ENCODE data around the gene EID1.

The EID1 gene

DNA sequence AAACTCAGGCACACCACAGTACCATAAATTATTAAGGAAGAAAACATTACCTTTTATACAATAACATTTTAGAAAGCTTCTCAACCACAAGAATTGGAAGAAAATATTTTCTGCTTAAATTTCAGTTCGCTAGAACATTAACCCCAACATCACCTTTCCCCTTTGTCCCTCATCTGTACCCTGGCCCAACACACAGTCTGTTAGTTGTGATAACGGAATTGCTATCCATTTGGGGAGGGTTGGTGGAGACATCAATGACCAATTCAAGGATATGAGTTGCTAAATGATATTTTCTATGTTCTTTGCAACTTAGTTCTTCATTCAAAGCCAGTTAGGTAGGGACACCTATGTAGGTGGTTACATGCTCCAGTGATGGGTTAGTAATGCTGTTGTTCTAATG is 5.8 kb downstream of the EID1 start:
- no peak overlapping the region for H3K27ac Mint-ChIP-seq
- peaks cover 40% of the 10 kb centered on the region for H3K4me1 Mint-ChIP-seq (ENCODE audit: low read depth)
- peaks cover 16% of the 10 kb centered on the region for H3K36me3 Mint-ChIP-seq (ENCODE audit: low read depth)
- H3K4me3 Mint-ChIP-seq, result no peak overlapping the region
- no peak for DNase-seq (ENCODE audit: low spot score)
- no peaks in the 10 kb centered on the region for H3K27me3 Mint-ChIP-seq (ENCODE audit: low read depth)
- H3K9me3 Mint-ChIP-seq, result no peaks in the 10 kb centered on the region

DNA sequence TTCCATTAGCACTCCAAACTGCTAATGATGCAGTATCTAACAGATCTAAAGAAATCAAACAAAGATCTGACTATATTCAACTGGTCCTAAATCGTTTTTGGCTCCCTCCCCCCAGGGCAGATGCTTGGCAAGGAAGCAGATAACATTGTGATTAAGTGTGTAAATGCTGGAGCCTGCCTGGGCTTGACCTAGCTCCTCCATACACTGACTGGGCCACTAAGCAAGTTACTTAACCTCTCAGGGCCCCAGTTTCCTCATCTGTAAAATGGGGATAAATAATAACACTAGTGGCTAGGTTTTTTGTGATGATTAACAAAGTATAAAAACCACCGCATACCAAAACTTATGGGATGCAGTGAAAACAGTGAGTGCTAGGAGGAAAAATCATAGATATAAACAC is 9.2 kb downstream of the EID1 start:
- DNase-seq (ENCODE audit: low spot score), result no peak
- H3K27ac Mint-ChIP-seq, result no peak overlapping the region
- peak overlapping the region; percentile 57 for H3K4me3 Mint-ChIP-seq
- peaks cover 26% of the 10 kb centered on the region for H3K4me1 Mint-ChIP-seq (ENCODE audit: low read depth)
- H3K27me3 Mint-ChIP-seq (ENCODE audit: low read depth), result no peaks in the 10 kb centered on the region
- H3K9me3 Mint-ChIP-seq, result no peaks in the 10 kb centered on the region
- no peaks in the 10 kb centered on the region for H3K36me3 Mint-ChIP-seq (ENCODE audit: low read depth)

GRCh38 chr15:48888191-48888590 is 10.3 kb downstream of the EID1 start:
- H3K4me3 Mint-ChIP-seq, result peak overlapping the region; percentile 21
- peak; percentile 73 for DNase-seq (ENCODE audit: low spot score)
- H3K27me3 Mint-ChIP-seq (ENCODE audit: low read depth), result no peaks in the 10 kb centered on the region
- H3K36me3 Mint-ChIP-seq (ENCODE audit: low read depth), result no peaks in the 10 kb centered on the region
- peaks cover 22% of the 10 kb centered on the region for H3K4me1 Mint-ChIP-seq (ENCODE audit: low read depth)
- no peaks in the 10 kb centered on the region for H3K9me3 Mint-ChIP-seq
- H3K27ac Mint-ChIP-seq, result peak overlapping the region; percentile 64

DNA sequence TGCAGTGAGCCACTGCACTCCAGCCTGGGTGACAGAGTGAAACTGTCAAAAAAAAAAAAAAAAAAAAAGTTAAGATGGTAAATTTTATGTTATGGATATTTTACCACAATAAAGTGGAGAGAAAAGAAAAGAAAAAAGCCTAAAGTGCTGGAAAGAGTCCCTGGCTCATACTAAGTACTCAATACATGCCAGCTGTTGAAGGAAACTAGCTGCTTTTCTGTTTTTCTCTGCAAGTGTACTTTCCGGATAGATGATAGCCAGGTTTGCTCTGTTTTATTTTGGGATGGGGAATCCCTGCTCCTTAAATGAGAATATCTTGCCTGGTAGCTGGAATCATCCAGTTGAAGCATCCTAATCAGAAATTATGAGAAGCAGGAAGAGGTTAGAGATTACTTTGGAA is 10.9 kb downstream of the EID1 start:
- no peak overlapping the region for H3K27ac Mint-ChIP-seq
- peaks cover 22% of the 10 kb centered on the region for H3K4me1 Mint-ChIP-seq (ENCODE audit: low read depth)
- H3K36me3 Mint-ChIP-seq (ENCODE audit: low read depth), result no peaks in the 10 kb centered on the region
- H3K4me3 Mint-ChIP-seq, result no peak overlapping the region
- no peaks in the 10 kb centered on the region for H3K9me3 Mint-ChIP-seq
- no peaks in the 10 kb centered on the region for H3K27me3 Mint-ChIP-seq (ENCODE audit: low read depth)
- DNase-seq (ENCODE audit: low spot score), result no peak

DNA sequence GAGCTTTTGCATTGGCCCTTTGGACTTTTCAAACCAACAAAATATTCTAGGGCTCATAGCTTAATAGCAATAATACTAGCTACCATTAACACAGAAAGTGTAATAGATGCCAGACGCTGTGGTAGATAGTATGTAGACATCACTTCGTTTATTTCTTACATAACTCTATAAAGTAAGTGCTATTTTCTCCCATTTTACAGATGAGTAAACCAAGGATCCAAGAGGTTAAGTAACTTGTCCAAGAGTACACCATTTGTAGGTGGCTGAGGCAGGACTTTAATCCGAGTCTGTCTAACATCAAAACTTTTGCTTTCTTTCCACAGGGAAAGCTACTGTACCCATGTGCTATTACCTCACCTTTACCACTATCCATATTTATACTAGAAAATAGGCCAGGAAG is 12.0 kb downstream of the EID1 start:
- Mint-ChIP-seq H3K4me3 (no peak overlapping the region), H3K27me3 (ENCODE audit: low read depth) (no peaks in the 10 kb centered on the region), H3K9me3 (no peaks in the 10 kb centered on the region), H3K27ac (no peak overlapping the region), H3K4me1 (ENCODE audit: low read depth) (peaks cover 22% of the 10 kb centered on the region), H3K36me3 (ENCODE audit: low read depth) (no peaks in the 10 kb centered on the region)
- no peak for DNase-seq (ENCODE audit: low spot score)

DNA sequence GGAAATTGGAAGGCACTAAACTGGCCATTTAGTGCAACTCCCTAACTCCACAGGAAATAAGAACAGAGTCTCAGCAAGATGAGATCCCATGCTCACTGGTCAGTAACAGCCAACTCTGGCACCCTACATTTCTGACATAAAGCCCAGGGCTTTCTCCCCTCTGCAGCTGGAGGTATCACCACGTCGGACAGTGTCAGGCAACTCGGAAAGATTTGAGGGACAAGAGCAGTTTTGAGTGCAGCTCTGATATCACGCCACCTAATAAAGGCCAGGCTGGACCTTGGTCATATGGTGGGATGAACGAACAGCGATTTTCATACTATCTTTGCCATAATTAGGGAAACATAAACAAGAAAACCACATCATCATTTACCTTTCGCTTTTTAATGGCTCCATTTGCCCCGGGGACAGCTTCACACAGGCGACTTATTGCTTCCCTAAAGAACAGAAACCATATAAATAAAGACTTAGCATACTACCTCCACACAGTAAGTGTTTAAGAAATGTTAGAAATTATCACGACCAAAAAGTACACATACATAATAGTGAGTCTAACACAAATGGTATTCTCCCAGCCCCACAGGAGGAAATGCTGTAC is 12.5 kb downstream of the EID1 start:
- Mint-ChIP-seq H3K4me1 (ENCODE audit: low read depth) (peaks cover 22% of the 10 kb centered on the region), H3K27me3 (ENCODE audit: low read depth) (no peaks in the 10 kb centered on the region), H3K27ac (no peak overlapping the region), H3K9me3 (no peaks in the 10 kb centered on the region), H3K4me3 (no peak overlapping the region), H3K36me3 (ENCODE audit: low read depth) (no peaks in the 10 kb centered on the region)
- DNase-seq (ENCODE audit: low spot score), result no peak

DNA sequence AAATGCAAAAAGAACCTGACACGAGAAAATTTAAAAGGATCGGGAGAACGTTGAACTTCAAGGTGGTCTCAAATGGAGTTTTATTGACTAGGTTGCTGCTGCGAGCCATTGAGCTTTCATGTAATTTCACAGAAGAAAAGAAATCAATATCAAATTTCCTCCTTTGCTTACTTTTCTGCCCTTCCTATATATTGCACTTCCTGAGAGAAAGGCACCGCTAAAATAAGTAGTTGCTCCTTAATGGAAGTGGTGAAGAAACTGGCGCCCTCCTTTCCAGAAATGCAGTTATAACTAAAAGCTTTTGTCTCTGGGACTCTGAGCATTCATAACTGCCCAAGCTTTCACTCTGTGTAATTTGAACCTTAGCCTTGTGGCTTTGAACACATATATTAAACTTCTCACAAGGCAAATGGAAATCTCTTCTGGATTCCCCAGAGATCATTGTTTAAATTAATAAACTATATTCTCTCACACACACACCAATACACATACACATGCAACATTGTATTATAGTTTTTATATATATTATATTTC is 13.4 kb downstream of the EID1 start:
- Mint-ChIP-seq H3K4me1 (ENCODE audit: low read depth) (peaks cover 22% of the 10 kb centered on the region), H3K4me3 (no peak overlapping the region), H3K36me3 (ENCODE audit: low read depth) (no peaks in the 10 kb centered on the region), H3K9me3 (no peaks in the 10 kb centered on the region), H3K27ac (no peak overlapping the region), H3K27me3 (ENCODE audit: low read depth) (no peaks in the 10 kb centered on the region)
- no peak for DNase-seq (ENCODE audit: low spot score)

DNA sequence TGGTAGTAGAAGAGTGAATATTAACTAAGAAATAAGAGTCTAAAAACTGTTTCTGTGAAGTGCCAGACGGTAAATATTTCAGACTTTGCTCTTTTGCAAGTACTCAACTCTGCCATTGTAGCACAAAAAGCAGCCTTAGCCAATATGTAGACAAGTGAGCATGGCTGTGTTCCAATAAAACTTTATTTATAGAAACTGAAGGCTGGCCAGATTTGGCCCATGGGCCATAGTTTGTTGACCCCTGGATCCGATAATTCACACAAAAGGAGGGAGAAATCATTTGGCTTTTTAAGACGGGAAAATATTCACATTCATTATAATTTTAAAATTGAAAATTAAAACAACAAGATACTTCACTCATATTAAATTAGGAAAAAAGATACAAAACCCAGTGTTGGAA is 15.4 kb downstream of the EID1 start:
- Mint-ChIP-seq H3K4me3 (no peak overlapping the region), H3K27me3 (ENCODE audit: low read depth) (no peaks in the 10 kb centered on the region), H3K9me3 (no peaks in the 10 kb centered on the region)

DNA sequence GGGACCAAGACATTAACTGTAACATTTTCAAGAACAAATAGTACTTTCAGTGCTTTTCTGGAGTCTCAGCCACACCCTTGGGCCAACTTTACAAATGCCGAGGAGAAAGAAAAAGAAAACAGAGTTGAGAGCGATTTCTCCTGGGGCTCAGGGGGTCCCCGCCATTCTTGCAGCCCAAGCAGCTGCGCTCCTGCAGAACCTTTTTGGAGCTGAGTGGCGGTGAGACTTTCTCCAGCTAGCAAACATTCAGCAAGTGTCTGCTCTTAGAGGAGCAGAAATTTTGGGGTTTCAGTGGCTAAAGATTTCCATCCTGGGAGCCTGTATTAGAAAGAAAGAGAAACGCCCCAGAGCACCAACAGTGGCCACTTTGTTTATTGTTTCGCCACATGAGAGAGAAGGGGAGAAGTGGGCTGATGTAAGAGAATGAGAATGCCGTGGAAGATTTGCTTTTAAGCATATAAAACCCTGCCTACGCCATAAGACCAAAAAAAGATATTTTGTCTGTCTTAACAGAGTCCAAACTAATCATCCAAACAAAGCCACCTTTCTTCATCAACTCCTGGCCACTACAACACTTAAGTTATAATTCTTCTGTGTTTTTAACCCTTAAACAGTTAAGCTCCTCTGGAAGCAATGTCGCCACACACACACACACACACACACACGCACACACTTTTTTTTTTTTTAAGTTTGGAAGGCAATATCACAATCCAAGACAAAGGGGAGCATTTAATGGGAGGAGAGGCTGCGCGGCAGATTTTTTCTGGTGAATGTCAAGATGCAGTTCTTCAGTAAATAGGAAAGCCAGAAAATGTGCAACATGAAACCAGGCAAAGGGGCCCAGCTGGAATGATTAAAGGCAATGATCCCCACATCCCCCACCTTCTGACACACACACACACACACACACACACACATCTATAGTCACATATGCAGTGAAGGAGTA is 19.2 kb downstream of the EID1 start:
- H3K4me3 Mint-ChIP-seq, result peak overlapping the region; percentile 22
- H3K4me1 Mint-ChIP-seq (ENCODE audit: low read depth), result peaks cover 12% of the 10 kb centered on the region
- no peaks in the 10 kb centered on the region for H3K9me3 Mint-ChIP-seq

More for the DNA sequence above, 15.4 kb downstream of the EID1 start:
- H3K27ac Mint-ChIP-seq, result no peak overlapping the region
- H3K36me3 Mint-ChIP-seq (ENCODE audit: low read depth), result no peaks in the 10 kb centered on the region
- H3K4me1 Mint-ChIP-seq (ENCODE audit: low read depth), result peaks cover 14% of the 10 kb centered on the region
- DNase-seq (ENCODE audit: low spot score), result no peak

DNA sequence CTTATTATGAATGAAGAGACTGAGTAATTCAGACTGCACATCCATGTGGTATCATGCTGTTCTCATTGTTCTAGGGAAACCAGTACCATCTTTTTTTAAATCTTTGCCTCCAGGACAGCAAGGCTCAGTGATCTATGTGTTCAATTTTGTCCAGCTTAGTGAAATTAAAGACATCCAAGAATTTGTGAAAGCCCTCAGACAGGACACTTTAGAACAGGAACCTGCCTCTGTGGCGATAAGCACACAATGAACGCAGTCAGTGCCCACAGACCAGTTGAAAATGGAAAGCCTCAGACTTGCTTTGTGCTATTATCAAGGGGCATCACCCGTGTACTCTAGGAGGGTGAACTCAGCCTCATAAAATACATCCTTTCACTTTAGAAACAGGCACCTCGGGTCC is 20.1 kb downstream of the EID1 start:
- Mint-ChIP-seq H3K27me3 (ENCODE audit: low read depth) (no peaks in the 10 kb centered on the region), H3K36me3 (ENCODE audit: low read depth) (no peaks in the 10 kb centered on the region), H3K4me1 (ENCODE audit: low read depth) (peaks cover 12% of the 10 kb centered on the region), H3K4me3 (peak overlapping the region; percentile 31), H3K9me3 (no peaks in the 10 kb centered on the region), H3K27ac (no peak overlapping the region)
- no peak for DNase-seq (ENCODE audit: low spot score)

More for the DNA sequence above, 19.2 kb downstream of the EID1 start:
- H3K36me3 Mint-ChIP-seq (ENCODE audit: low read depth), result no peaks in the 10 kb centered on the region
- no peak overlapping the region for H3K27ac Mint-ChIP-seq
- no peaks in the 10 kb centered on the region for H3K27me3 Mint-ChIP-seq (ENCODE audit: low read depth)
- DNase-seq (ENCODE audit: low spot score), result no peak

GRCh38 chr15:48898446-48898845 is 20.5 kb downstream of the EID1 start:
- Mint-ChIP-seq H3K27ac (peak overlapping the region; percentile 2), H3K4me1 (ENCODE audit: low read depth) (peaks cover 12% of the 10 kb centered on the region), H3K9me3 (no peaks in the 10 kb centered on the region), H3K36me3 (ENCODE audit: low read depth) (no peaks in the 10 kb centered on the region), H3K27me3 (ENCODE audit: low read depth) (no peaks in the 10 kb centered on the region), H3K4me3 (peak overlapping the region; percentile 31)
- no peak for DNase-seq (ENCODE audit: low spot score)

GRCh38 chr15:48899793-48900192 is 21.9 kb downstream of the EID1 start:
- Mint-ChIP-seq H3K9me3 (no peaks in the 10 kb centered on the region), H3K36me3 (ENCODE audit: low read depth) (no peaks in the 10 kb centered on the region), H3K4me1 (ENCODE audit: low read depth) (peaks cover 12% of the 10 kb centered on the region), H3K4me3 (no peak overlapping the region), H3K27me3 (ENCODE audit: low read depth) (no peaks in the 10 kb centered on the region), H3K27ac (no peak overlapping the region)
- DNase-seq (ENCODE audit: low spot score), result no peak

DNA sequence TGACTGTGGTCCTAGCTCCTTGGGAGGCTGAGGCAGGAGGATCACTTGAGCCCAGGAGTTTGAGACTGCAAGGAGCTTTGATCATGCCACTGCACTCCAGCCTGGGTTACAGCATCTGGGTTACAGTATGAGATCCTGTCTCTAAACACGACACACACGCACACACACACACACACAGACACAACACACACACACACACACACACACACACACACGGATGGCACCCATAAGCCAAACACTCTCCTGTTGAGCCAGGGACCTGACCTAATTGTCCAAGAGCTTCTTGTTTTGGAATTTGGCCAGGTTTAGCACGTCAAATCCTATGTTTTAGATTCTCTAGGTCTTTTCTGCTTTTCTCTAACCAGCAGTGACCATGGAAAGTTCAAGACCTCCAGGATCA is 26.8 kb downstream of the EID1 start:
- H3K4me1 Mint-ChIP-seq (ENCODE audit: low read depth), result peaks cover 6% of the 10 kb centered on the region
- H3K27ac Mint-ChIP-seq, result no peak overlapping the region
- H3K9me3 Mint-ChIP-seq, result no peaks in the 10 kb centered on the region
- DNase-seq (ENCODE audit: low spot score), result no peak
- H3K36me3 Mint-ChIP-seq (ENCODE audit: low read depth), result no peaks in the 10 kb centered on the region
- H3K4me3 Mint-ChIP-seq, result no peak overlapping the region
- H3K27me3 Mint-ChIP-seq (ENCODE audit: low read depth), result no peaks in the 10 kb centered on the region

- peaks cover 8% of the 10 kb centered on the region for H3K4me1 Mint-ChIP-seq (ENCODE audit: low read depth)
Observed at GRCh38 chr15:48905216-48905615, 27.3 kb downstream of the EID1 start.

More at GRCh38 chr15:48905216-48905615, 27.3 kb downstream of the EID1 start:
- H3K27me3 Mint-ChIP-seq (ENCODE audit: low read depth), result no peaks in the 10 kb centered on the region
- DNase-seq (ENCODE audit: low spot score), result no peak
- H3K36me3 Mint-ChIP-seq (ENCODE audit: low read depth), result no peaks in the 10 kb centered on the region
- H3K27ac Mint-ChIP-seq, result no peak overlapping the region
- H3K4me3 Mint-ChIP-seq, result no peak overlapping the region
- H3K9me3 Mint-ChIP-seq, result no peaks in the 10 kb centered on the region

All from T-helper 2 cell treated with Interferon-gamma antibody and Interleukin-4, amounts not matched to agents 5 μg/mL and 100 μg/mL, for 36 hours (primary cell).